OCI-LY1 (cell line): Measurements from ENCODE around the gene CAMKK1.

Experiments used
- H2AFZ ChIP-seq: fragments of 200-600 bp; sonication (generic), shearing (Covaris generic); 2 replicates; pipeline ENCODE4 v1.6.0; 2014; ENCODE audit warnings: antibody characterized with exemption, mild to moderate bottlenecking, low read length
- H3F3A ChIP-seq: fragments of 200-600 bp; sonication (generic), shearing (Covaris generic); 2 replicates; pipeline ENCODE4 v1.6.0; 2014; ENCODE audit warnings: mild to moderate bottlenecking, antibody characterized with exemption, low read length, moderate library complexity; ENCODE audit not compliant: insufficient read depth
- H3K27ac ChIP-seq: fragments of 200-600 bp; sonication (generic); 2 replicates; pipeline ENCODE4 v1.5.1; 2014; ENCODE audit warnings: low read length, mixed run types, mild to moderate bottlenecking, low read depth; ENCODE audit not compliant: poor library complexity, severe bottlenecking
- H3K27me3 ChIP-seq: fragments of 200-600 bp; sonication (generic); 2 replicates; pipeline ENCODE4 v1.6.0; 2014; ENCODE audit warnings: antibody characterized with exemption, mild to moderate bottlenecking, low read length, moderate library complexity; ENCODE audit not compliant: insufficient read depth
- H3K36me3 ChIP-seq: fragments of 200-600 bp; sonication (generic); 2 replicates; pipeline ENCODE4 v1.6.1; 2014; ENCODE audit warnings: mild to moderate bottlenecking, antibody characterized with exemption, low read length, moderate library complexity, mixed read lengths; ENCODE audit not compliant: insufficient read depth
- H3K4me1 ChIP-seq: fragments of 200-600 bp; sonication (generic); 2 replicates; pipeline ENCODE4 v1.5.1; 2014; ENCODE audit warnings: mild to moderate bottlenecking, low read length, moderate library complexity; ENCODE audit not compliant: insufficient read depth, severe bottlenecking
- H3K4me2 ChIP-seq: fragments of 200-600 bp; sonication (generic), shearing (Covaris generic); 2 replicates; pipeline ENCODE4 v1.6.1; 2014; ENCODE audit warnings: low read length
- H3K4me3 ChIP-seq: fragments of 200-600 bp; sonication (generic); 2 replicates; pipeline ENCODE4 v1.5.1; 2014; ENCODE audit warnings: low read length, low read depth, mild to moderate bottlenecking, mixed read lengths; ENCODE audit not compliant: poor library complexity, severe bottlenecking
- H3K79me2 ChIP-seq: fragments of 200-600 bp; shearing (Covaris generic); 2 replicates; pipeline ENCODE4 v1.6.1; 2016; ENCODE audit warnings: mixed run types, low read length, mixed read lengths; ENCODE audit not compliant: insufficient read depth
- H3K9ac ChIP-seq: fragments of 200-600 bp; sonication (generic), shearing (Covaris generic); 2 replicates; pipeline ENCODE4 v1.6.1; 2014; ENCODE audit warnings: mild to moderate bottlenecking, low read length, mixed read lengths
- H3K9me2 ChIP-seq: fragments of 200-600 bp; sonication (generic), shearing (Covaris generic); 2 replicates; pipeline ENCODE4 v1.6.1; 2014; ENCODE audit warnings: low read depth, mild to moderate bottlenecking, low read length, mixed read lengths
- H3K9me3 ChIP-seq: fragments of 200-600 bp; shearing (Covaris generic); 2 replicates; pipeline ENCODE4 v1.6.1; 2014; ENCODE audit warnings: low read length, mixed read lengths
- H4K20me1 ChIP-seq: fragments of 200-600 bp; sonication (generic), shearing (Covaris generic); 2 replicates; pipeline ENCODE4 v1.6.0; 2016; ENCODE audit warnings: mild to moderate bottlenecking, low read length; ENCODE audit not compliant: insufficient read depth
- CTCF ChIP-seq: fragments of 200-600 bp; sonication (generic), shearing (Covaris generic); IDR thresholded peaks from 2 replicates; pipeline ENCODE4 v1.5.1; 2017; ENCODE audit warnings: mild to moderate bottlenecking, antibody characterized with exemption, low read length, moderate library complexity, mixed read lengths
- EZH2 ChIP-seq: fragments of 200-600 bp; sonication (generic), shearing (Covaris generic); IDR thresholded peaks from 2 replicates; pipeline ENCODE4 v1.8.0; 2017; ENCODE audit warnings: borderline replicate concordance, mixed run types, mild to moderate bottlenecking, antibody characterized with exemption, low read length, moderate library complexity, mixed read lengths

The CAMKK1 gene

GRCh38 chr17:3866276-3866675 lies 26.6 kb downstream of the CAMKK1 start:
- no peak overlapping the region for H2AFZ ChIP-seq
- H3K9me3 ChIP-seq, result no peaks in the 10 kb centered on the region
- H4K20me1 ChIP-seq, result no peaks in the 10 kb centered on the region
- H3K4me2 ChIP-seq, result no peak overlapping the region
- TF ChIP-seq CTCF, result no peak
- no peak for TF ChIP-seq EZH2
- H3K27ac ChIP-seq, result no peak overlapping the region
- no peaks in the 10 kb centered on the region for H3K9me2 ChIP-seq
- H3K27me3 ChIP-seq, result no peaks in the 10 kb centered on the region; the same call in 1 of the 2 replicates
- H3F3A ChIP-seq, result no peaks in the 10 kb centered on the region
- no peaks in the 10 kb centered on the region for H3K79me2 ChIP-seq
- H3K4me1 ChIP-seq, result no peaks in the 10 kb centered on the region
- H3K9ac ChIP-seq, result no peak overlapping the region
- no peaks in the 10 kb centered on the region for H3K36me3 ChIP-seq
- H3K4me3 ChIP-seq, result no peak overlapping the region

GRCh38 chr17:3865176-3865575 lies 27.7 kb downstream of the CAMKK1 start:
- no peak for TF ChIP-seq CTCF
- no peak for TF ChIP-seq EZH2
- Histone ChIP-seq H3K79me2 (no peaks in the 10 kb centered on the region), H3K4me2 (no peak overlapping the region), H3K4me1 (no peaks in the 10 kb centered on the region), H2AFZ (no peak overlapping the region), H3K27ac (no peak overlapping the region), H3K36me3 (no peaks in the 10 kb centered on the region), H3K9me3 (no peaks in the 10 kb centered on the region), H4K20me1 (no peaks in the 10 kb centered on the region), H3K4me3 (no peak overlapping the region), H3K9ac (no peak overlapping the region), H3F3A (no peaks in the 10 kb centered on the region), H3K27me3 (no peaks in the 10 kb centered on the region; the same call in 1 of the 2 replicates), H3K9me2 (no peaks in the 10 kb centered on the region)

GRCh38 chr17:3864534-3864933 lies 28.3 kb downstream of the CAMKK1 start:
- H3K36me3 ChIP-seq, result no peaks in the 10 kb centered on the region
- TF ChIP-seq EZH2 (no peak), CTCF (no peak)
- no peak overlapping the region for H3K9ac ChIP-seq
- H3K4me1 ChIP-seq, result no peaks in the 10 kb centered on the region
- H3F3A ChIP-seq, result no peaks in the 10 kb centered on the region
- no peaks in the 10 kb centered on the region for H3K9me3 ChIP-seq
- no peaks in the 10 kb centered on the region for H3K79me2 ChIP-seq
- no peak overlapping the region for H2AFZ ChIP-seq
- no peaks in the 10 kb centered on the region for H3K9me2 ChIP-seq
- H4K20me1 ChIP-seq, result no peaks in the 10 kb centered on the region
- no peak overlapping the region for H3K27ac ChIP-seq
- H3K4me3 ChIP-seq, result no peak overlapping the region
- no peaks in the 10 kb centered on the region; the same call in 1 of the 2 replicates for H3K27me3 ChIP-seq
- H3K4me2 ChIP-seq, result no peak overlapping the region
